Mononuclear cell (primary cell): ENCODE measurements around the gene DSN1. TPM values are rescaled to one million over a fixed set of nuclear protein-coding genes. Genes with fewer than 3 reads are reported as not detected.
A peak's percentile ranks its signal among the peaks of the same experiment; 100 is the strongest.

Experiments
- H3K27me3 ChIP-seq: 2 replicates; pipeline ENCODE4 v1.6.0; 2011; ENCODE audit warnings: low read length, control low read depth; ENCODE audit not compliant: insufficient read depth
- H3K4me1 ChIP-seq: 2 replicates; pipeline ENCODE4 v1.5.1; 2011; ENCODE audit warnings: mild to moderate bottlenecking, low read length, control low read depth; ENCODE audit not compliant: insufficient read depth
- H3K4me3 ChIP-seq: 2 replicates; pipeline ENCODE4 v1.5.1; 2011; ENCODE audit warnings: mild to moderate bottlenecking, low read length, moderate library complexity
- H3K9me3 ChIP-seq: 2 replicates; pipeline ENCODE4 v1.5.1; 2011; ENCODE audit warnings: low read depth, mild to moderate bottlenecking, control low read depth, low read length
- total RNA-seq: library from RNA; depleted of rRNA; stranded (reverse); fragments of >200 nt; gene quantifications from one replicate; pipeline ENCODE4 v1.2.3, GENCODE V29; 2012

DSN1 gene
- total RNA-seq, 1 donor, result 10.2 TPM

GRCh38 chr20:36779656-36780025 is 6.1 kb upstream of the DSN1 start:
- H3K4me1 ChIP-seq, result peaks cover 4% of the 10 kb centered on the region
- no peak overlapping the region for H3K4me3 ChIP-seq
- H3K27me3 ChIP-seq, result no peaks in the 10 kb centered on the region
- no peaks in the 10 kb centered on the region for H3K9me3 ChIP-seq

- Histone ChIP-seq H3K9me3 (no peaks in the 10 kb centered on the region), H3K4me3 (no peak overlapping the region), H3K27me3 (no peaks in the 10 kb centered on the region), H3K4me1 (peaks cover 4% of the 10 kb centered on the region)
Observed at GRCh38 chr20:36778831-36779655, 5.5 kb upstream of the DSN1 start.

- Histone ChIP-seq H3K4me1 (peaks cover 12% of the 10 kb centered on the region), H3K9me3 (no peaks in the 10 kb centered on the region), H3K4me3 (no peak overlapping the region), H3K27me3 (no peaks in the 10 kb centered on the region)
Observed at GRCh38 chr20:36777576-36777975, 4.0 kb upstream of the DSN1 start.

GRCh38 chr20:36777167-36777566 is 3.6 kb upstream of the DSN1 start:
- H3K4me3 ChIP-seq, result no peak overlapping the region
- peaks cover 16% of the 10 kb centered on the region for H3K4me1 ChIP-seq
- H3K9me3 ChIP-seq, result no peaks in the 10 kb centered on the region
- H3K27me3 ChIP-seq, result no peaks in the 10 kb centered on the region

GRCh38 chr20:36775826-36776225 is 2.3 kb upstream of the DSN1 start:
- H3K9me3 ChIP-seq, result no peaks in the 10 kb centered on the region
- H3K27me3 ChIP-seq, result no peaks in the 10 kb centered on the region
- H3K4me1 ChIP-seq, result peaks cover 17% of the 10 kb centered on the region
- H3K4me3 ChIP-seq, result no peak overlapping the region

GRCh38 chr20:36775196-36775595 is 1.6 kb upstream of the DSN1 start:
- H3K4me1 ChIP-seq, result peaks cover 17% of the 10 kb centered on the region
- H3K9me3 ChIP-seq, result no peaks in the 10 kb centered on the region
- H3K4me3 ChIP-seq, result no peak overlapping the region
- H3K27me3 ChIP-seq, result no peaks in the 10 kb centered on the region

- Histone ChIP-seq H3K9me3 (no peaks in the 10 kb centered on the region), H3K4me1 (peaks cover 17% of the 10 kb centered on the region), H3K4me3 (peak overlapping the region; percentile 88), H3K27me3 (no peaks in the 10 kb centered on the region)
Observed at GRCh38 chr20:36773107-36773596, 411 bp downstream of the DSN1 start.

GRCh38 chr20:36770680-36771079 is 2.9 kb downstream of the DSN1 start:
- peaks cover 17% of the 10 kb centered on the region for H3K4me1 ChIP-seq
- no peaks in the 10 kb centered on the region for H3K9me3 ChIP-seq
- no peak overlapping the region for H3K4me3 ChIP-seq
- H3K27me3 ChIP-seq, result no peaks in the 10 kb centered on the region

GRCh38 chr20:36768768-36769430 is 4.7 kb downstream of the DSN1 start:
- Histone ChIP-seq H3K4me3 (no peak overlapping the region), H3K9me3 (no peaks in the 10 kb centered on the region), H3K4me1 (peaks cover 13% of the 10 kb centered on the region), H3K27me3 (no peaks in the 10 kb centered on the region)

- Histone ChIP-seq H3K4me1 (peaks cover 17% of the 10 kb centered on the region), H3K4me3 (no peak overlapping the region), H3K27me3 (no peaks in the 10 kb centered on the region), H3K9me3 (no peaks in the 10 kb centered on the region)
Observed at GRCh38 chr20:36761125-36761524, 12.4 kb downstream of the DSN1 start.

- no peaks in the 10 kb centered on the region for H3K27me3 ChIP-seq
- no peak overlapping the region for H3K4me3 ChIP-seq
- H3K9me3 ChIP-seq, result no peaks in the 10 kb centered on the region
- H3K4me1 ChIP-seq, result peaks cover 17% of the 10 kb centered on the region
Observed at GRCh38 chr20:36760647-36761046, 12.9 kb downstream of the DSN1 start.

GRCh38 chr20:36758276-36758675 is 15.3 kb downstream of the DSN1 start:
- Histone ChIP-seq H3K4me1 (peaks cover 21% of the 10 kb centered on the region), H3K4me3 (no peak overlapping the region), H3K27me3 (no peaks in the 10 kb centered on the region), H3K9me3 (no peaks in the 10 kb centered on the region)

GRCh38 chr20:36756496-36756895 is 17.1 kb downstream of the DSN1 start:
- Histone ChIP-seq H3K4me1 (peaks cover 21% of the 10 kb centered on the region), H3K27me3 (no peaks in the 10 kb centered on the region), H3K9me3 (no peaks in the 10 kb centered on the region), H3K4me3 (no peak overlapping the region)

- Histone ChIP-seq H3K27me3 (no peaks in the 10 kb centered on the region), H3K4me1 (peaks cover 21% of the 10 kb centered on the region), H3K9me3 (no peaks in the 10 kb centered on the region), H3K4me3 (no peak overlapping the region)
Observed at GRCh38 chr20:36754656-36755222, 18.8 kb downstream of the DSN1 start.

GRCh38 chr20:36752582-36752981 is 21.0 kb downstream of the DSN1 start:
- no peaks in the 10 kb centered on the region for H3K9me3 ChIP-seq
- peaks cover 16% of the 10 kb centered on the region for H3K4me1 ChIP-seq
- no peak overlapping the region for H3K4me3 ChIP-seq
- no peaks in the 10 kb centered on the region for H3K27me3 ChIP-seq
